Right hindlimb (tissue), 1 donor: Measurements from ENCODE around the gene TRIM49D2.
"Not testable (repeated sequence)": the region's sequence is repeated elsewhere in the genome, so short reads cannot be mapped to it uniquely, and the experiment has no call there.

ENCODE experiments used
- DNase-seq: peaks from one replicate; pipeline ENCODE4 v3.0.0-alpha.2; 2018

The TRIM49D2 gene

DNA sequence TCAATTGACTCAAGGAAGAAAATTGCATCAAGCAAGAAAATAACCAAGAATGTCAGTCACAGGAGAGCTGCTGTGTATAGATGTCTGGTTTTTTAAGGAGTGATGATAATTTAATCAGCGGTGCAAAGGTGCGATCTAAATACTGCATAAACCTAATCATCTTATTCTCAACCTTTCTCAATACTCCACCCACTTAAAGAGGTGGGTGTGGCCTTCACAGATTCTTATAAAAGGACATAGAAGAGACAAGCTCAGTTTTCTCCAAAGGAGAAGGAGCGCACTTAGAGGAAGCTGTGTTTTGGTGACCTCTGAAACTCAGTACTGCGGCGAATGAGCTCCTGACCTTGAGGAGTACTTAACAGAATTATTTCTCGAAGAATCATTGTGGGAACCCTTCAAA is at the start of gene TRIM49D2:
TRIM49D2 (plus strand) TSS at position 301 of the 400 bp plus-strand sequence. CDS start 2,698 bp downstream, outside the sequence.
- DNase-seq = not testable (repeated sequence)

DNA sequence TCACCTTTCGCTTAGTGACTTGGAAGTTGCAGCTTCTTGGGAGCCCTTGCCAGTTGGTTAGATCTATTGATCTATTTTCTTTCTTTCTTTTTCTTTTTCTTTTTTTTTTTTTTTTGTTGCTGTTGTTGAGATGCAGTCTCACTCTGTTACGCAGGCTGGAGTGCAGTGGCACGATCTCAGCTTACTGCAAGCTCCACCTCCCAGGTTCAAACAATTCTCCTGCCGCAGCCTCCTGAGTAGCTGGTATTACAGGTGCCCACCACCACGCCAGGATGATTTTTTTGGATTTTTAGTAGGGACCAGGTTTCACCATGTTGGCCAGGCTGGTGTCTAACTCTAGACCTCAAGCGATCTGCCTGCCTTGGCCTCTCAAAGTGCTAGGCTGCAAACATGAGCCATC is 46.4 kb upstream of the TRIM49D2 start:
- DNase-seq = not testable (repeated sequence)

DNA sequence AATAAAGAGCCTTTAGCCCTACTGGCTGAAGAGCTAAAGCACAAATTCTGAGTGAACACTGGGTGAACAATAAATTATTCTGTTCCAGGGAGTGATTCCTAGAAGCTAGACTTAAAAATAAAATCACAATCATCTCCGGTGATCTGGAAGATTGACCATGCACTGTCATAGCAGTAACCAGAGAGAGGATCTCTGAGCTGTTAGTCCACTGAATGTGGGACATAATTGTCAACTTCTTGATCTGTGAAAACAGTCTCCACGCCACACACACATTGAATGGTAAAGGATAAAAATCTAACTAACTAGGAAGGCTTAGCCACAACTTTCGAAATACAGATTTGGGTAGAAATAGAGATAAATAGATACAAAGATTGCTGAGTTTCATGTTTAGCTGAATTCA is 30.6 kb upstream of the TRIM49D2 start:
- not testable (repeated sequence) for DNase-seq

DNA sequence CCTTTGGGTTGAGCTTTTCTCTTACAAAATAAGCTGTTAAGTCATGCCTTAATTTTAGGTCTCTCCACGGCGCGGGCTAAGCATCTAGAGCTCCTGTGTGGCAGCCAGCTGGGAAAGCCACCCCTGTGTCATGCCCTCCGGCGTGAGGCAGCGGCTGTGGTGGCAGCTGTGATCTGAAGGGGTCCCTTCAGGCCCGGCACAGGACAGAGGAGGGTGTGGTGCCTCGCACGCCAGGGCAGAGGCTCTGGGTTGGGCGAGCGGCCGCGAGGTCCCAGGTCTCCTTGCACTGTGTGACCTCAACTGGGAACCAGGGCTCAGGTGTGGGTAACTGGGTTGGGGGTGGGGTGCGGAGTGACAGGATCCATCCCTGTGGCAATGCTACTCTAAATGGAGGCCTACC is 23.1 kb upstream of the TRIM49D2 start:
- not testable (repeated sequence) for DNase-seq

DNA sequence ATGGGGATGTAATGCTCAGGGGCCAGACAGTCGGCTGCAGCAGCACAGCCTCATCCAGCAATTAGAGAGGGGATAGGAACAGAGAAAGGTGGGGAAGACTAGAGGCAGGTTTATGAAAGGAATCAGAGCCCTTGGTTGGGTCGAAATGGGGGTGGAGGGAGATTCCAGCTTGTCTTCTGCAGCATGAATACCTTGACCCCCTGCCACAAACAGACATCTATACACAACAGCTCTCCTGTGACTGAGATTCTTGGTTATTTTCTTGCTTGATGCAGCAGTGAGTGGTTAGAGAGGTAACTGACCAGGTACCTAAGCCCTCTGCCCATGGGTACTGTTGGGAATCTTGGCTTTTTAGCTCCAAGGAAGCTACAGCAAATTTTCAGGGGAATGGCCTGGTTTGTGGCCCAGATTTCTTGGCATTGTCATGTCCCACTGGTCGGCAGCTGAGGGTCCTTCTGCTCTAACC is 1.6 kb upstream of the TRIM49D2 start, which contains the start of gene TRIM49D1:
TRIM49D1 (minus strand) TSS at position 51 of the 466 bp plus-strand sequence. CDS start 4,535 bp downstream, outside the sequence.
- DNase-seq = no peak

DNA sequence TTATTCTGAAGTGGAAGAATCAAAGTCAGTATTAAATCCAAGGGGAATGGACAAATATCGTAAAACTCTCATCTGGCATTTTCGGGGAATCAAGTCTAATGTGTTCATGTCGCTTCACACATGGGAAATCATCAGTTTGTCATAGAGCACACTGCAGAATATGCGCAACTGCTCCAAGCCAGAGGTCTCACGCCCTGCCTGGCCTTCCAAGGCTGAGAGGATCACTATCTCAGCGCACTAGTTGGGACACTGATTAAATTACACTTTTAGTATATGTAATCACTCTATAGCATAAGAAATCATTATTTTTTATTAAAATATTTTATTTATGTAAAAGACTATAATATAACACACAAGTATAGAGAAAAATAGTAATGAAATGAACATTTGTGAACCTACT is 37.0 kb downstream of the TRIM49D2 start:
- DNase-seq = not testable (repeated sequence)

DNA sequence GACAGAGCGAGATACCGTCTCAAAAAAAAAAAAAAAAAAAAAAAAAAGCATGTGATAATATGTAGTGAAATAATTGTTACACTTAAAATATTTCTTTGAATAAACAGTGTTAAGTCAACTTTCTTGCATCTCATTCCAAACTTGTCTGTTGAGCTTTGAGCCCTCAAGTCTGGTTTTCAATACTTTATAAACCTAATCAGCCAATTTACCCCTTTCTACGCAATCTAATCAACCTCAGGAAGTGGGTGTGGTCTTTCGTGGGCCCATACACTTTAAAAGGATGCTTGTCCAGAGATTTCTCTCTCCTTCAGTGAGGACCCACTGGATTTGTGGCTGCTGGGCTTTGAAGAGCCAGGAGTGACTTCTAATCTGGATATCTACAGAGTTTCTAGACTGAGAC is 41.9 kb downstream of the TRIM49D2 start, which contains the start of gene TRIM64:
TRIM64 (plus strand) TSS at position 301 of the 400 bp plus-strand sequence. CDS start 2,467 bp downstream, outside the sequence.
- not testable (repeated sequence) for DNase-seq
